Measurements from ENCODE around the gene INPPL1. TPM values are rescaled to one million over a fixed set of nuclear protein-coding genes. Genes with fewer than 3 reads are reported as not detected.

The INPPL1 gene
- total and polyA plus RNA-seq, 10 of the 15 experiments (the other 5 are each of a cell fraction or from before 2014, with no cell fraction given) = 0.47 to 116 (median 43.4) TPM

GRCh38 chr11:72209101-72209500 lies 15.5 kb upstream of the INPPL1 start:
- Histone ChIP-seq H4K20me1 (ENCODE audit: control insufficient read depth, insufficient read depth) (no peaks in the 10 kb centered on the region), H3K27ac (ENCODE audit: control insufficient read depth, insufficient read depth) (no peak overlapping the region), H3K9ac (ENCODE audit: control insufficient read depth, insufficient read depth, low read length) (no peak overlapping the region), H3K4me3 (no peak overlapping the region), H3K79me2 (ENCODE audit: control insufficient read depth, insufficient read depth, low read length) (no peaks in the 10 kb centered on the region), H3K36me3 (ENCODE audit: control insufficient read depth in 2 of 2, insufficient read depth in 2 of 2, low read length in 1 of 2) (no peaks in the 10 kb centered on the region), H3K4me1 (ENCODE audit: control insufficient read depth, insufficient read depth, low read length) (peaks cover 2% of the 10 kb centered on the region; the same call in 1 of the 2 replicates), H3K4me2 (ENCODE audit: control insufficient read depth, insufficient read depth) (no peak overlapping the region), H3K27me3 (replicated peaks in 1 of 2; ENCODE audit: control insufficient read depth in 2 of 2, insufficient read depth in 2 of 2, low read length in 1 of 2) (no peaks in the 10 kb centered on the region), H2AFZ (ENCODE audit: control insufficient read depth, low read depth, low read length) (no peak overlapping the region), H3K9me3 (replicated peaks; ENCODE audit: control insufficient read depth, insufficient read depth, low read length) (peaks cover 2% of the 10 kb centered on the region)
- intact Hi-C loops (cut with micrococcal nuclease; ENCODE audit: unreplicated experiment) (no loop called here), in situ Hi-C loops (cut with MboI) (no loop called here)
- ChIA-PET CTCF (interaction anchor here (1.3 kb wide), 1 partner anchor 58 kb away, joined by 4 read pairs; no protein-coding TSS in a partner anchor), SMC1A (ENCODE audit: uncharacterized antibody, unreplicated experiment) (interaction anchor here (0.9 kb wide), 1 partner anchor 26 kb away, joined by 4 read pairs; no protein-coding TSS in a partner anchor), RAD21 (ENCODE audit: unreplicated experiment) (no interaction called here), POLR2A (interaction anchor here (1.2 kb wide), 1 partner anchor 13 kb away, joined by 7 read pairs; no protein-coding TSS in a partner anchor)
- TF ChIP-seq ZNF24 (IDR thresholded peaks at IDR 0.05) (no peak), WRNIP1 (IDR thresholded peaks at IDR 0.05; ENCODE audit: borderline replicate concordance, low read depth, low read length) (no peak), ATF3 (IDR thresholded peaks at IDR 0.05; ENCODE audit: borderline replicate concordance, extremely low read depth, low read depth, low read length) (no peak), CREM (IDR thresholded peaks at IDR 0.05; ENCODE audit: low read depth) (no peak), CTCF (IDR thresholded peaks at IDR 0.05 in 2 of 3, conservative IDR thresholded peaks at IDR 0.05 in 1 of 3; ENCODE audit: control insufficient read depth in 2 of 3, extremely low read depth in 1 of 3, insufficient read depth in 1 of 3, low read depth in 3 of 3, low read length in 3 of 3) (no peak), TCF7 (IDR thresholded peaks at IDR 0.05; ENCODE audit: borderline replicate concordance) (no peak), LARP7 (IDR thresholded peaks at IDR 0.05) (no peak), CEBPZ (IDR thresholded peaks at IDR 0.05; ENCODE audit: low read depth, low read length) (no peak), BCLAF1 (IDR thresholded peaks at IDR 0.05) (no peak), SRF (IDR thresholded peaks at IDR 0.05; ENCODE audit: low read depth in 2 of 2, low read length in 2 of 2) (no peak), POLR2A (IDR thresholded peaks at IDR 0.05; ENCODE audit: low read depth, low read length) (no peak), TCF3 (IDR thresholded peaks at IDR 0.05; ENCODE audit: borderline replicate concordance, insufficient read depth, low read depth, low read length) (no peak), DPF2 (IDR thresholded peaks at IDR 0.05) (no peak), IRF4 (IDR thresholded peaks at IDR 0.05; ENCODE audit: low read depth, low read length) (no peak), RAD21 (IDR thresholded peaks at IDR 0.05; ENCODE audit: insufficient read depth, low read depth, low read length) (no peak)
- WGBS (ENCODE audit: insufficient coverage, insufficient replicate concordance, low lambda C conversion rate, missing lambda C conversion rate) = 49% methylated on average over 4 of the region's 4 CpGs
- FAIRE-seq (no peak), DNase-seq (ENCODE audit: low read depth, low spot score) (no peak), ATAC-seq (no peak)
- BruUV-seq (replicated peaks) = no TSS peak
